ENCODE data around the gene GMEB1. TPM values are rescaled to one million over a fixed set of nuclear protein-coding genes. Genes with fewer than 3 reads are reported as not detected.
A peak's percentile ranks its signal among the peaks of the same experiment; 100 is the strongest.
"Not testable (repeated sequence)": the region's sequence is repeated elsewhere in the genome, so short reads cannot be mapped to it uniquely, and the experiment has no call there.

The GMEB1 gene
- total RNA-seq, 1 donor from 2014 or later: 18.8 TPM

GRCh38 chr1:28718586-28719331 is 50.2 kb downstream of the GMEB1 start:
- Mint-ChIP-seq H3K9me3 (ENCODE audit: low read depth) (no peaks in the 10 kb centered on the region), H3K36me3 (ENCODE audit: insufficient read depth) (peaks cover 9% of the 10 kb centered on the region), H3K4me1 (ENCODE audit: low read depth) (peaks cover 2% of the 10 kb centered on the region), H3K27me3 (no peaks in the 10 kb centered on the region), H3K4me3 (ENCODE audit: low read depth) (no peak overlapping the region), H3K27ac (no peak overlapping the region)
- no peak for DNase-seq (ENCODE audit: low spot score, unreplicated experiment)
- TF ChIP-seq CTCF (IDR thresholded peaks at IDR 0.05; ENCODE audit: unreplicated experiment): no peak

- H3K27ac Mint-ChIP-seq: no peak overlapping the region
- no peak for DNase-seq (ENCODE audit: low spot score, unreplicated experiment)
Measured at GRCh38 chr1:28719332-28719619, 50.7 kb downstream of the GMEB1 start.

GRCh38 chr1:28720376-28720775 is 51.8 kb downstream of the GMEB1 start:
- peaks cover 4% of the 10 kb centered on the region for H3K4me1 Mint-ChIP-seq (ENCODE audit: low read depth)
- no peak overlapping the region for H3K4me3 Mint-ChIP-seq (ENCODE audit: low read depth)
- H3K27me3 Mint-ChIP-seq: no peaks in the 10 kb centered on the region
- no peaks in the 10 kb centered on the region for H3K9me3 Mint-ChIP-seq (ENCODE audit: low read depth)
- no peak for TF ChIP-seq CTCF (IDR thresholded peaks at IDR 0.05; ENCODE audit: unreplicated experiment)
- no peak for DNase-seq (ENCODE audit: low spot score, unreplicated experiment)
- H3K27ac Mint-ChIP-seq: peak overlapping the region; percentile 69
- no peaks in the 10 kb centered on the region for H3K36me3 Mint-ChIP-seq (ENCODE audit: insufficient read depth)

More at GRCh38 chr1:28719332-28719619, 50.7 kb downstream of the GMEB1 start:
- Mint-ChIP-seq H3K27me3 (no peaks in the 10 kb centered on the region), H3K9me3 (ENCODE audit: low read depth) (no peaks in the 10 kb centered on the region), H3K4me3 (ENCODE audit: low read depth) (no peak overlapping the region), H3K36me3 (ENCODE audit: insufficient read depth) (peaks cover 7% of the 10 kb centered on the region), H3K4me1 (ENCODE audit: low read depth) (peaks cover 2% of the 10 kb centered on the region)
- TF ChIP-seq CTCF (IDR thresholded peaks at IDR 0.05; ENCODE audit: unreplicated experiment): no peak

- H3K4me1 Mint-ChIP-seq (ENCODE audit: low read depth); DNase-seq (ENCODE audit: low spot score, unreplicated experiment); H3K27ac Mint-ChIP-seq; H3K9me3 Mint-ChIP-seq (ENCODE audit: low read depth); H3K4me3 Mint-ChIP-seq (ENCODE audit: low read depth); H3K27me3 Mint-ChIP-seq; H3K36me3 Mint-ChIP-seq (ENCODE audit: insufficient read depth): not testable (repeated sequence)
Measured at GRCh38 chr1:28721927-28722326, 53.3 kb downstream of the GMEB1 start.

GRCh38 chr1:28725365-28725764 is 56.8 kb downstream of the GMEB1 start:
- not testable (repeated sequence) for H3K4me3 Mint-ChIP-seq (ENCODE audit: low read depth); H3K27me3 Mint-ChIP-seq; H3K36me3 Mint-ChIP-seq (ENCODE audit: insufficient read depth); DNase-seq (ENCODE audit: low spot score, unreplicated experiment); H3K27ac Mint-ChIP-seq; H3K4me1 Mint-ChIP-seq (ENCODE audit: low read depth); H3K9me3 Mint-ChIP-seq (ENCODE audit: low read depth)

GRCh38 chr1:28735961-28736449 is 67.4 kb downstream of the GMEB1 start:
- Mint-ChIP-seq H3K9me3 (ENCODE audit: low read depth) (no peaks in the 10 kb centered on the region), H3K4me1 (ENCODE audit: low read depth) (peaks cover 37% of the 10 kb centered on the region), H3K27me3 (no peaks in the 10 kb centered on the region), H3K4me3 (ENCODE audit: low read depth) (peak overlapping the region; percentile 100), H3K27ac (peak overlapping the region; percentile 100), H3K36me3 (ENCODE audit: insufficient read depth) (peaks cover 20% of the 10 kb centered on the region)
- DNase-seq (ENCODE audit: low spot score, unreplicated experiment): no peak
- no peak for TF ChIP-seq CTCF (IDR thresholded peaks at IDR 0.05; ENCODE audit: unreplicated experiment)
